Heart right ventricle (tissue), 16 donors: Measurements from ENCODE around the gene SPTA1. TPM values are rescaled to one million over a fixed set of nuclear protein-coding genes. Genes with fewer than 3 reads are reported as not detected.

Source experiments
- ATAC-seq, 8 donors: fragments of 200-7000 bp; cut with Tn5 transposase; one replicate each; pipeline ENCODE4 v1.9.1; 2020; ENCODE audit warnings: mild to moderate bottlenecking in 8 of 8, moderate library complexity in 8 of 8, moderate number of reproducible peaks in 1 of 8
- DNase-seq, 2 donors: peaks; one replicate each; pipeline ENCODE4 v3.0.0-alpha.2; 2020
- H3K27ac ChIP-seq, 10 donors: fragments of 200-600 bp; sonication (generic) in 2 of 10; one replicate each; pipeline versions ENCODE4 v1.5.0 to v1.8.0; 2020 to 2022; ENCODE audit warnings: mild to moderate bottlenecking in 3 of 10
- H3K27me3 ChIP-seq, 7 donors: fragments of 200-600 bp; one replicate each; pipeline ENCODE4 v1.8.0; 2021 to 2022; ENCODE audit warnings: mild to moderate bottlenecking in 2 of 7
- H3K36me3 ChIP-seq, 9 donors: fragments of 200-600 bp; sonication (generic) in 1 of 9; one replicate each; pipeline versions ENCODE4 v1.5.0 to v1.8.0; 2020 to 2022; ENCODE audit warnings: mild to moderate bottlenecking in 2 of 9
- H3K4me1 ChIP-seq, 9 donors: fragments of 200-600 bp; sonication (generic) in 1 of 9; one replicate each; pipeline versions ENCODE4 v1.5.0 to v1.8.0; 2020 to 2022; ENCODE audit warnings: mild to moderate bottlenecking in 4 of 9
- H3K4me3 ChIP-seq, 10 donors: fragments of 200-600 bp; sonication (generic) in 2 of 10; one replicate each; pipeline versions ENCODE4 v1.5.0 to v1.8.0; 2020 to 2022; ENCODE audit warnings: mild to moderate bottlenecking in 7 of 10, moderate library complexity in 2 of 10
- H3K9me3 ChIP-seq, 11 donors: fragments of 200-600 bp in 10 of 11; sonication (generic) in 2 of 11; one replicate each; pipeline versions ENCODE4 v1.5.0 to v1.8.0; 2013 to 2022; ENCODE audit warnings: mild to moderate bottlenecking in 2 of 11, control low read depth in 1 of 11, moderate library complexity in 1 of 11
- CTCF ChIP-seq, 9 donors: fragments of 200-600 bp; sonication (generic) in 2 of 9; IDR thresholded peaks; one replicate each; pipeline versions ENCODE4 v1.5.0 to v1.8.0; 2021 to 2022; ENCODE audit warnings: antibody characterized with exemption in 9 of 9, mild to moderate bottlenecking in 5 of 9, moderate library complexity in 1 of 9
- WGBS, 2 donors: extraction: QIAGEN DNeasy Blood & Tissue Kit; methylation state at CpG; one replicate each; pipeline ENCODE4 v1.1.7; 2013; ENCODE audit warnings: inconsistent platforms in 1 of 2; 5-methylcytosine and 5-hydroxymethylcytosine counted together
- intact Hi-C, 10 donors: fragments of 100-400 bp; cut with DNase I; formaldehyde crosslinking; loops; one replicate each; pipeline versions ENCODE4 v1.11.1 to v1.14.2; 2022
- polyA plus RNA-seq, 2 donors: library from polyadenylated mRNA; stranded (reverse); fragments of 200-250 nt; gene quantifications; one replicate each; pipeline ENCODE4 v1.2.3, GENCODE V29; 2013
- total RNA-seq, 10 donors: library from RNA; stranded (reverse); fragmentation: NEBNext Ultra II Directional in 3 of 10; extraction: Animal tissue kit (Norgen Biotek cat#: 25700) in 3 of 10; gene quantifications; one replicate each; pipeline versions ENCODE4 v1.2.1 to v1.2.4, GENCODE V29; 2021 to 2023
- donor health status: Arrhythmogenic right ventricular cardiomyopathy.
- donor health status: ischemic (EF 13 %, LVEDD 7.1; RV severe dilation, severe dysfunction).
- donor health status: healthy with polysubstance abuse.
- donor health status: DM: no; HTN: yes; CAD: no.
- donor health status: DM: no; HTN: no; CAD: no.
- donor health status: ischemic (EF 25% LVEDD 6.9; RV normal size, moderate dysfunction).
- donor health status: ischemic (EF 25% LVEDD 5.7; RV mildly dilated, moderate dysfunction).
- donor health status: healthy.
- donor health status: DM: yes; HTN: yes; CAD: no.
- donor health status: Ischemic cardiomyopathy.
- donor health status: ischemic (EF 35%, LVEDD 5.7; RV mildly dilated, moderate dysfunction).
- donor health status: nonischemic (EF 11% LVEDD 7.7; RV severe dilation, severe dysfunction).
- donor health status: DM: yes; HTN: yes; CAD: no.
- donor health status: PGD.
- donor health status: ischemic (EF 29% LVEDD 5.4; RV normal size, mild dysfunction).
- donor health status: nonischemic (EF 23%, LVEDD 6.1; RV moderate dilation, normal function).

Gene SPTA1
- total and polyA plus RNA-seq, 12 donors: 0.03 to 1.2 (median 0.05) TPM; not detected in 7

- intact Hi-C loops: no loop called here
- TF ChIP-seq CTCF (IDR thresholded peaks at IDR 0.05): no peak
- 87 to 92% methylated on average over 2 of the region's 2 CpGs for WGBS, 2 donors
These were observed 4.9 kb downstream of the SPTA1 start for GRCh38 chr1:158681606-158682005.

GRCh38 chr1:158679289-158679688 is 7.2 kb downstream of the SPTA1 start:
- Histone ChIP-seq H3K27me3 (peaks cover 0 to 5% (median 0%) of the 10 kb centered on the region in 7 donors), H3K27ac (no peak overlapping the region), H3K9me3 (peaks cover 0 to 3% (median 0%) of the 10 kb centered on the region in 11 donors), H3K36me3 (no peaks in the 10 kb centered on the region), H3K4me3 (no peak overlapping the region), H3K4me1 (no peaks in the 10 kb centered on the region)
- TF ChIP-seq CTCF (IDR thresholded peaks at IDR 0.05): no peak
- DNase-seq (no peak), ATAC-seq (no peak)
- 96 to 98% methylated on average over 1 of the region's 1 CpG for WGBS, 2 donors
- intact Hi-C loops: no loop called here

More at GRCh38 chr1:158681606-158682005, 4.9 kb downstream of the SPTA1 start:
- H3K27ac ChIP-seq: no peak overlapping the region
- no peaks in the 10 kb centered on the region for H3K36me3 ChIP-seq
- peaks cover 0 to 3% (median 0%) of the 10 kb centered on the region in 11 donors for H3K9me3 ChIP-seq
- H3K4me3 ChIP-seq: no peak overlapping the region
- H3K27me3 ChIP-seq: peaks cover 0 to 5% (median 0%) of the 10 kb centered on the region in 7 donors
- H3K4me1 ChIP-seq: no peaks in the 10 kb centered on the region
- no peak for ATAC-seq
- no peak for DNase-seq

- DNase-seq (no peak), ATAC-seq (no peak)
- Histone ChIP-seq H3K4me1 (no peaks in the 10 kb centered on the region), H3K36me3 (no peaks in the 10 kb centered on the region), H3K9me3 (no peaks in the 10 kb centered on the region), H3K27ac (no peak overlapping the region), H3K4me3 (no peak overlapping the region), H3K27me3 (no peaks in the 10 kb centered on the region)
- intact Hi-C loops: no loop called here
- WGBS, 2 donors: 67 to 69% methylated on average over 4 of the region's 4 CpGs
- TF ChIP-seq CTCF (IDR thresholded peaks at IDR 0.05): no peak
These were observed 10.8 kb downstream of the SPTA1 start for GRCh38 chr1:158675563-158676323.

GRCh38 chr1:158674302-158674701 is 12.2 kb downstream of the SPTA1 start:
- Histone ChIP-seq H3K36me3 (no peaks in the 10 kb centered on the region), H3K4me1 (no peaks in the 10 kb centered on the region), H3K27me3 (no peaks in the 10 kb centered on the region), H3K9me3 (no peaks in the 10 kb centered on the region), H3K27ac (no peak overlapping the region), H3K4me3 (no peak overlapping the region)
- ATAC-seq: no peak
- intact Hi-C loops: no loop called here
- no peak for TF ChIP-seq CTCF (IDR thresholded peaks at IDR 0.05)
- WGBS, 2 donors: 86 to 90% methylated on average over 7 of the region's 7 CpGs
- DNase-seq: no peak
